Activated CD8-positive, alpha-beta T cell treated with anti-CD3 and anti-CD28 coated beads for 36 hours (primary cell): Measurements from ENCODE around the gene ZNF132. TPM values are rescaled to one million over a fixed set of nuclear protein-coding genes. Genes with fewer than 3 reads are reported as not detected.

ENCODE experiments used
- ATAC-seq: fragments of 200-7000 bp; cut with Tn5 transposase; one replicate; pipeline ENCODE4 v1.10.0; 2021; ENCODE audit warnings: mild to moderate bottlenecking, moderate library complexity
- CTCF ChIA-PET: fragments of 350-600 bp; sonication (Branson Sonifier 250); formaldehyde crosslinking; loops from one replicate; lab custom pipeline; 2021; ENCODE audit warnings: antibody characterized with exemption; lab: Charles Lee
- POLR2A ChIA-PET: fragments of 350-600 bp; sonication (Branson Sonifier 250); formaldehyde crosslinking; loops from one replicate; lab custom pipeline; 2021; ENCODE audit warnings: antibody characterized with exemption; lab: Charles Lee
- DNase-seq: peaks from one replicate; pipeline ENCODE4 v3.0.0-alpha.2; 2020
- H3K27ac Mint-ChIP-seq: one replicate; pipeline ENCODE4 v1.8.0; 2021; ENCODE audit warnings: mild to moderate bottlenecking, mixed read lengths
- H3K27me3 Mint-ChIP-seq: one replicate; pipeline ENCODE4 v1.8.0; 2021; ENCODE audit warnings: mixed read lengths
- H3K36me3 Mint-ChIP-seq: one replicate; pipeline ENCODE4 v1.8.0; 2021; ENCODE audit warnings: low read depth, mixed read lengths
- H3K4me1 Mint-ChIP-seq: one replicate; pipeline ENCODE4 v1.8.0; 2021; ENCODE audit warnings: low read depth, mixed read lengths
- H3K4me3 Mint-ChIP-seq: one replicate; pipeline ENCODE4 v1.8.0; 2021; ENCODE audit warnings: mild to moderate bottlenecking, moderate library complexity, mixed read lengths
- H3K9me3 Mint-ChIP-seq: one replicate; pipeline ENCODE4 v1.8.0; 2021; ENCODE audit warnings: mixed read lengths
- CTCF ChIP-seq: fragments of 200-600 bp; IDR thresholded peaks from one replicate; pipeline ENCODE4 v1.8.0; 2022; ENCODE audit warnings: antibody characterized with exemption, mild to moderate bottlenecking
- intact Hi-C: fragments of 100-400 bp; cut with micrococcal nuclease; formaldehyde crosslinking; loops from one replicate; pipeline ENCODE4 v1.10.0; 2022
- total RNA-seq, 2 experiments: library from RNA; stranded (reverse); gene quantifications; one replicate each; pipeline ENCODE4 v1.2.3, GENCODE V29; 2021

Gene ZNF132
- total RNA-seq, 2 experiments from 2014 or later = 3.4 to 3.8 TPM

GRCh38 chr19:58466760-58467589, 27.0 kb upstream of the ZNF132 start, which contains the start of gene ZNF324:
Gene ZNF324, plus strand, starts transcription at chr19:58467080. Its CDS starts 2,106 bp downstream, at chr19:58469186.
- Mint-ChIP-seq H3K9me3 (no peaks in the 10 kb centered on the region), H3K27me3 (peaks cover 3% of the 10 kb centered on the region), H3K27ac (peak within 1 kb of the TSS; percentile 57), H3K4me3 (peak within 1 kb of the TSS; percentile 90), H3K4me1 (peaks cover 25% of the 10 kb centered on the region), H3K36me3 (peaks cover 16% of the 10 kb centered on the region)
- TF ChIP-seq CTCF = no peak
- intact Hi-C loops = no loop called here
- DNase-seq (peak; percentile 99), ATAC-seq (peak; percentile 96)
- CTCF ChIA-PET = no interaction called here
- POLR2A ChIA-PET = interaction anchor here (1.8 kb wide), 1 partner anchor 8 kb away, joined by 6 read pairs; no protein-coding TSS in a partner anchor

GRCh38 chr19:58466089-58466759, 26.3 kb upstream of the ZNF132 start:
- ChIA-PET CTCF (interaction anchor here (0.8 kb wide), 1 partner anchor 47 kb away, joined by 3 read pairs; no protein-coding TSS in a partner anchor), POLR2A (interaction anchor here (1.8 kb wide), 1 partner anchor 9 kb away, joined by 6 read pairs; no protein-coding TSS in a partner anchor)
- no peaks in the 10 kb centered on the region for H3K9me3 Mint-ChIP-seq
- TF ChIP-seq CTCF = no peak
- peak; percentile 5 for ATAC-seq
- DNase-seq = no peak
- H3K4me1 Mint-ChIP-seq = peaks cover 25% of the 10 kb centered on the region
- peaks cover 3% of the 10 kb centered on the region for H3K27me3 Mint-ChIP-seq
- no peak overlapping the region for H3K27ac Mint-ChIP-seq
- intact Hi-C loops = no loop called here
- peaks cover 13% of the 10 kb centered on the region for H3K36me3 Mint-ChIP-seq
- peak overlapping the region; percentile 90 for H3K4me3 Mint-ChIP-seq

- ChIA-PET CTCF (interaction anchor here (2.9 kb wide), 1 partner anchor 60 kb away, joined by 9 read pairs; the partner anchor contains the start of gene ZBTB45), POLR2A (interaction anchor here (0.5 to 1.4 kb wide), 3 partner anchors 9 to 112 kb away, joined by 3 read pairs; partner anchors contain the start of gene TRIM28)
- no peak for TF ChIP-seq CTCF
- no peaks in the 10 kb centered on the region for H3K27me3 Mint-ChIP-seq
- H3K4me1 Mint-ChIP-seq = no peaks in the 10 kb centered on the region
- ATAC-seq = no peak
- no peak for DNase-seq
- intact Hi-C loops = no loop called here
- no peak overlapping the region for H3K4me3 Mint-ChIP-seq
- no peaks in the 10 kb centered on the region for H3K9me3 Mint-ChIP-seq
- peaks cover 9% of the 10 kb centered on the region for H3K36me3 Mint-ChIP-seq
- no peak overlapping the region for H3K27ac Mint-ChIP-seq
These were observed 20.1 kb upstream of the ZNF132 start for GRCh38 chr19:58460039-58460438.

- POLR2A ChIA-PET = no interaction called here
- DNase-seq (no peak), ATAC-seq (no peak)
- CTCF ChIA-PET = no interaction called here
- intact Hi-C loops = no loop called here
- H3K4me1 Mint-ChIP-seq = peaks cover 13% of the 10 kb centered on the region
- peaks cover 20% of the 10 kb centered on the region for H3K36me3 Mint-ChIP-seq
- no peak overlapping the region for H3K27ac Mint-ChIP-seq
- TF ChIP-seq CTCF = no peak
- no peak overlapping the region for H3K4me3 Mint-ChIP-seq
- no peaks in the 10 kb centered on the region for H3K27me3 Mint-ChIP-seq
- no peaks in the 10 kb centered on the region for H3K9me3 Mint-ChIP-seq
These were observed 16.2 kb upstream of the ZNF132 start for GRCh38 chr19:58456111-58456510.
